ENCODE measurements around the gene PHF8.

GRCh38 chrX:54093159-54093558 is 48.9 kb upstream of the PHF8 start:
- TF ChIP-seq CTCF (IDR thresholded peaks at IDR 0.05) (no peak), ZFX (IDR thresholded peaks at IDR 0.05; ENCODE audit: borderline replicate concordance) (no peak)
